ENCODE measurements around the gene PARD6G.

DNA sequence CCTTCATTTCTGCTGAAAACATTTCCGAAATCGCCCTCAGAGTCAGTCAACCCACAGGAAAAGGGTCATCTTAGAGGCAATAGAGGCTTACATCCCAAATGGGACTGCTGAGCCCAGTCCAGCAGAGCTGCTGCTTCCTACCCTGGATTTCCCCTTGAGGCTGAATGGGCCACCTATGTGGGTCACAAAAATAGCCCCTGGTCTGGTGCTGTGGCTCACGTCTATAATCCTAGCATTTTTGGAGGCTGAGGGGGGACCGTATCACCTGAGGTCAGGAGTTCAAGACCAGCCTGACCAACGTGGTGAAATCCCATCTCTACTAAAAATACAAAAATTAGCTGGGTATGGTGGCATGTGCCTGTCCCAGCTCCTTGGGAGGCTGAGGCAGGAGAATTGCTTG, 88.9 kb downstream of the PARD6G start:
- TF ChIP-seq EZH2 (IDR thresholded peaks at IDR 0.05; ENCODE audit: borderline replicate concordance, low read length): no peak
- TF ChIP-seq, protein P1, sequence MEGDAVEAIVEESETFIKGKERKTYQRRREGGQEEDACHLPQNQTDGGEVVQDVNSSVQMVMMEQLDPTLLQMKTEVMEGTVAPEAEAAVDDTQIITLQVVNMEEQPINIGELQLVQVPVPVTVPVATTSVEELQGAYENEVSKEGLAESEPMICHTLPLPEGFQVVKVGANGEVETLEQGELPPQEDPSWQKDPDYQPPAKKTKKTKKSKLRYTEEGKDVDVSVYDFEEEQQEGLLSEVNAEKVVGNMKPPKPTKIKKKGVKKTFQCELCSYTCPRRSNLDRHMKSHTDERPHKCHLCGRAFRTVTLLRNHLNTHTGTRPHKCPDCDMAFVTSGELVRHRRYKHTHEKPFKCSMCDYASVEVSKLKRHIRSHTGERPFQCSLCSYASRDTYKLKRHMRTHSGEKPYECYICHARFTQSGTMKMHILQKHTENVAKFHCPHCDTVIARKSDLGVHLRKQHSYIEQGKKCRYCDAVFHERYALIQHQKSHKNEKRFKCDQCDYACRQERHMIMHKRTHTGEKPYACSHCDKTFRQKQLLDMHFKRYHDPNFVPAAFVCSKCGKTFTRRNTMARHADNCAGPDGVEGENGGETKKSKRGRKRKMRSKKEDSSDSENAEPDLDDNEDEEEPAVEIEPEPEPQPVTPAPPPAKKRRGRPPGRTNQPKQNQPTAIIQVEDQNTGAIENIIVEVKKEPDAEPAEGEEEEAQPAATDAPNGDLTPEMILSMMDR (IDR thresholded peaks at IDR 0.05; ENCODE audit: low read length): no peak

Measured in OCI-LY1 (cell line).